ENCODE data around the gene AMZ1.
"Not testable (repeated sequence)": the region's sequence is repeated elsewhere in the genome, so short reads cannot be mapped to it uniquely, and the experiment has no call there.

Gene AMZ1

DNA sequence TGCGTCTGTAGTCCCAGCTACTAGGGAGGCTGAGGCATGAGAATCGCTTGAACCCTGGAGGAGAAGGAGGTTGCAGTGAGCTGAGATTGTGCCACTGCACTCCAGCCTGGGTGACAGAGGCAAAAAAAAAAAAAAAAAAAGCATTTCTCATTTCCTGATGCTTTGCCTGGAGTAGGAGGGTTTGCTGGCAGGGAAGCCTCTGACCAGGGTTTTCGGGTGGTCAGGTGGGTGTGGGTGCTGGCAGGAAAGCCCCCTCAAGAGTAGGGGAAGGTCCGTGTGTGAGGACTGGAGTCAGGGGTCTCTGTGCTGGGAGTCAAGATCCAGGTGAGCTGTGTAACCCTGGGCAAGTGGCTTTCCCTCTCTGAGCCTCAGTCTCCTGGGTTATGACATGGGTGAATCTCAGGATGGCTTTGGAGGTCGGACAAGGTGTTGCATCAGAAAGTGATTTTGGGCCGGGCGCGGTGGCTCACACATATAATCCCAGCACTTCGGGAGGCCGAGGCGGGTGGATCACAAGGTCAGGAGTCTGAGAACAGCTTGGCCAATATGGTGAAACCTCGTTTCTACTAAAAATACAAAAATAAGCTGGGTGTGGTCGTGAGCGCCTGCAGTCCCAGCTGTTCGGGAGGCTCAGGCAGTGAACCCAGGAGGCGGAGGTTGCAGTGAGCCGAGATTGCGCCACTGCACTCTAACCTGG is 3.2 kb downstream of the AMZ1 start:
- DNase-seq (ENCODE audit: low read depth in 2 of 2) = no peak

DNA sequence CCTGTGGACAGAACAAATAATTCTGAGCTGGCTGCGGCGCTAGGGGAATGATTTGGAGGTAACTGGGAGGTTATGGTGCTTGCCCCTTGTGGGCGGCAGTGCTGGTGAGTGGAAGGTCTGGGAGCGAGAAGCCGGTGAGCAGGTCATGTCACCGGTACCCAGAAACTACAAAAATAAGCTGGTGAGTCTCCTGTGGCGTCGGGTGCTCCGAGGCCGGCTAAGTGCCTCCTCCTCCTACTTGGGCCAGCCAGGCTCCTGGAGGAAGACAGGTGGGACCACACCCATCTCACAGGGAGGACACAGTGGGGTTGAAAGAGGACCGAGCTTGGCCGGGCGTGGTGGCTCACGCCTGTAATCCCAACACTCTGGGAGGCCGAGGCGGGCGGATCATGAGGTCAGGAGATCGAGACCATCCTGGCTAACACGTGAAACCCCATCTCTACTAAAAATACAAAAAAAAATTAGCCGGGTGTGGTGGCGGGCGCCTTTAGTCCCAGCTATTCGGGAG is 4.0 kb downstream of the AMZ1 start:
- not testable (repeated sequence) for DNase-seq (ENCODE audit: low read depth in 2 of 2)

DNA sequence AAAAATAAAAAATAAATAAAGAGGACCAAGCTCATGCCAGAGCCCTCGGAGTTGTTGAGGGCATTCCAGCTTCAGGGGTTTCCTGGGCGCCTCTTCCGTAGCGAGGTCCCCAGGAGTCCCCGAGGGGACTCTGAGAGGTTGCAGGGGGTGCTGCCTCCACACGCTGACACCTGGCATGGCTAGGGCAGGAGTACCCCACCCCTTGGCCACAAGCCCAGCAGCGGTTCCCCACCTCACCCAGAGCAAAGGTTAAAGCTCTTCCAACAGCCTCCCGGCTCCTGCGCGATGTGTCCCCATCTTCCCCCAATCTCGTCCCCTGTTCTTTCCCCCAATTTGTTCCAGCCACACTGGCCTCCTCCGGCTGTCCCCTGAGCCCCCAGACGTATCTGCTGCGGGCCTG is 4.5 kb downstream of the AMZ1 start:
- no peak for DNase-seq (ENCODE audit: low read depth in 2 of 2)

DNA sequence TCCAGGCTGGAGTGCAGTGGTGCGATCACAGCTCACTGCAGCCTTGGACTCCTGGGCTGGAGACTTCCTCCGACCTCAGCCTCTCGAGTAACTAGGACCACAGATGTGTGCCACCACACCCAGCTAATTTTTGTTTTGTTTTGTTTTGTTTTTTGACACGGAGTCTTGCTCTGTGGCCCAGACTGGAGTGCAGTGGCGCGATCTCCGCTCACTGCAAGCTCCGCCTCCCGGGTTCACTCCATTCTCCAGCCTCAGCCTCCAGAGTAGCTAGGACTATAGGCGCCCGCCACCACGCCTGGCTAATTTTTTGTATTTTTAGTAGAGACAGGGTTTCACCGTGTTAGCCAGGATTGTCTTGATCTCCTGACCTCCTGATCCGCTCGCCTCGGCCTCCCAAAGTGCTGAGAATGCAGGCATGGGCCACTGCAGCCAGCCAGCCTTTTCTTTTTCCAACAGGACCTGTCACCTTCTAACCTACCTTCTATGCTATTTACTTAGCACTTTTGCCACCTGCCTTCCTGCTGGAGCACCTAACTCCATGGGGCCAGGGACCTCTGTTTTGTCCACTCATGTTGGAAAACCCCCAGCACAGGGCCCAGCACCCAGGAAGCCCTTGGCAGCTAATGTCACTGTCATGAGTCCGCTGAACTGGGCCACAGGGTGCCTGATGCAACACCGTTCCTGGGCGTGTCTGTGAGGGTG is 5.6 kb downstream of the AMZ1 start:
- DNase-seq (ENCODE audit: low read depth in 2 of 2) = not testable (repeated sequence)

DNA sequence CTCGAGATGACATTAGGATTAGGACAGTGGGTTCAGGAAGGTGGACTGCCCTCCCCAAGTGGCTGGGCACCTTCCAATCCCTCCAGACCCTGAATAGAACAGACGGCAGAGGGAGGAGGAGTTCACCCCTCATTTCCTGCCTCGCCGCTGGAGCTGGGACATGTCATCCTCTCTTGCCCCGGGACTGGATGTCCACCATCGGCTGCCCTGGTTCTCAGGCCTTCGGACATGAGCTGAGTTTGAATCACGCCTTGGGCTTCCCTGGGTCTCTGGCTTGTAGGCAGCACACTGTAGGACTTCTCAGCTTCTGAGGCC is 6.1 kb downstream of the AMZ1 start:
- DNase-seq (ENCODE audit: low read depth in 2 of 2) = not testable (repeated sequence)

DNA sequence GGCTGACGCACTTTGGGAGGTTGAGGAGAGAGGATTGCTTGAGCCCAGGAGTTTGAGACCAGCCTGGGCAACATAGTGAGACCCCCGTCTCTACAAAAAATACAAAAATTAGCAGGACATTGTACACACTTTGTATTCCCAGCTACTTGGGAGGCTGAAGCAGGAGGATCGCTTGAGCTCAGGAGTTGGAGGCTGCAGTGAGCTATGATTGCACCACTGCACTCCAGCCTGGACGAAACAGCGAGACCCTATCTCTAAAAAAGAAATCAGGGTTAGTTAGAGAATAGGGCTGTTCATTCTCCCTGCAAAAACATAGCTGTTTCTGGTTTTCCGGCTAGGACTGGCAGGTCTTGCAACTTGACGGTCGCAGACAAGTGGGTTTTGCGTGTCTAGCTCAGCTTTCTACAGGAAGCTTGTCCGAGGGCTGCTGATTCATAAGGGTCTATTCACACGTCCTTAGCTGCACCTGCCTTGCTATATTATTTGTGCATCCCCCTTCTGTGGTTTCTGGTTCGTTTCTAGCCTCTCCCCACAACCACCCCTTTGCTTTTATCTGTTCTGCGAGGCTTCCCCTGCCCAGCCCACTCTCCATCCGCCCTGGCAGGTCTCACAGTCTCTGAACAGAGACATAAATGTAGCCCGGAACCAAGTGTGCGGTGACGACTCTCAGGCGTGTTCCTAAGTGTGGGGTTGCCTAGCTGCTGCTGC is 10.7 kb downstream of the AMZ1 start:
- DNase-seq (ENCODE audit: low read depth in 2 of 2) = peak; percentile 46 to 64

DNA sequence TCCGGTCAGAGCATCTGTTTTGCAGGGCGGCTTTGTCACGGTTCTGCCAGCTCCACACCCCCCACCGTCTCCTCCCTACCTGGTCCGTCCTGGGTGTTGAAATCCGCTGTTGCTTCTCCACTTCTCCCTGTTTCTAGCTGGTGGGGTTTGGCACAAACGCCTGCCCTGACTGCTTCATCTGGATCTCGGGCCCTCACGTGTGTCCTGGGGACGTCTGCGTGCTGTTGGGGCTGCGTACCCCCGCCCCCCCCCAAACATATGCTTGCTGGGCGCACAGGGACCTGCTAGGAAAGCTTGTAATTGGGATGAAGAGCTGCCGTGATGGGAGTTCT is 11.3 kb downstream of the AMZ1 start:
- no peak for DNase-seq (ENCODE audit: low read depth in 2 of 2)

DNA sequence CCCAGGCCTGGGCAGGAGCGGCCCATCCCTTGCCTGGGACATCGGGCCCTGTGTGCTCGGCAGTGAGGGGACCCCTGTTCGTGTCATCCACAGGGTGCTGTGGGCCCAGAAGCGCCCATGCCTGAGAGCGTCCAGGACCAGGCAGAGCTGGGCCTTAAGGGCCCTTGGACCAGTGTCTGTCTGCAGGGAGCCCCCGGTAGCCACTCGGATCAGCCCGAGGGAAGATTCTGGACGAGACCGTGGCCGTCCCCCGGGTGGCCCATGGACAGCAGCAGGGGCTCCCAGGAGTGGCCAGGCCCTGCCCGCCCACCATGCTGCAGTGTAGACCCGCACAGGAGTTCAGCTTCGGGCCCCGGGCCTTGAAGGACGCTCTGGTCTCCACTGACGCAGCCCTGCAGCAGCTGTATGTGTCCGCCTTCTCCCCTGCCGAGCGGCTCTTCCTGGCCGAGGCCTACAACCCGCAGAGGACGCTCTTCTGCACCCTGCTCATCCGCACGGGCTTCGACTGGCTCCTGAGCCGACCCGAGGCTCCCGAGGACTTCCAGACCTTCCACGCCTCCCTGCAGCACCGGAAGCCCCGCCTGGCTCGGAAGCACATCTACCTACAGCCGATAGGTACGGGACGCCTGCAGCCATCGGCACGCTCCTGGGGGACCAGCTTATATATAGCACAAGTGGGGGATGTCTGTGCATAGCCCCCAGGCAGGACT is 12.3 kb downstream of the AMZ1 start:
- DNase-seq (ENCODE audit: low read depth in 2 of 2) = no peak

DNA sequence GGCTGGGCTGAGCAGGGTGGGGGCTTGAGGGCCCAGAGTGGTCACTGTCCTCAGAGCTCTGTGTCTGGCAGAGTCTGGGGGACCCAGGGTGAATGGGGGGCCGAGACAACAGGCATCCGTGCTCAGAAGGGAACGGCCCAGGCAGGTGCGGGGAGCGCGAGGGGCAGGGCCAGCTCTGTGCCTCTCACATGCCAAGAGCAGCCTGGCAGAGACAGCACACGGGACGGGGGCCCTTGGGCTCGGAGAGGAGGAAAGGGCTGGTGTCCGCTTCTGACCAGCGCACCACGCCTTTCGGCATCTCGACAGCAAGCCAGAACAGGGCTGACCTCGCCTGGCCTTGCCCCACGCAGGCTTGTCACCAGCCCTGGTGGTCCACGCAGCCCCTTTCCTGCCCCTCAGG is 13.4 kb downstream of the AMZ1 start:
- no peak for DNase-seq (ENCODE audit: low read depth in 2 of 2)

DNA sequence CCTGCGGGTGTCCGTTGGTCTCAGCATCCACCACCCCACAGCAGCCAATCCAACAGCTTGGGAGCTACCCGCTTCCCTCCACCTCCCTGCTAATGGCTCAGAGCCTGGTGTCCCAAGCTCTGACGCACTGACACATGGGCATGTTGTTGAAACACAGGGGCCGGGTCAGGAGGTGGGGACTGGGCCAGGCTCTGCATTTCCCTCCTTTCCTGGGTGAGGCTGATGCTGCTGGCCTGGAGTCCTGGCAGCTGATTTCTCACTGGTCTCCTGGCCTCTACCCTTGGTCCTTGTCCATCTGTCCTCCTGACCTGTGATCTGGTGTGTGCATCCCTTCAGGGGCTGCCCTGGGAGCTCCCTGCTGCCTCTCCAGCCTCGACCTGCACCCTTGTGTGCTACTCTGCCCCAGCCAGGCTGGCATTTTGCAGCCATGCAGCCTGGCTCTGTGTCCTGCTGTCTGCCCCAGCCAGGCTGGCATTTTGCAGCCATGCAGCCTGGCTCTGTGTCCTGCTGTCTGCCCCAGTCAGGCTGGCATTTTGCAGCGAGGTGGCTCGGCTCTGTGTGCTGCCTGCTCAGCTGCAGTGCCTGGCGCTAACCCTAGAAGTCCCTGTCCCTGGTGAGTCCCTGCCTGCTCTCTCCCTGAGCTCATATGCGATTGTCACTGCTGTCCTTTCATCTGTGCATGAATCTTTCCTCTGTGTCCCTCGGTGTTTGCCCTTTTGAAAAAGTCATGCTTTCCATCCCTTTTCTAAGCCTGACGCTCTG is 14.0 kb downstream of the AMZ1 start:
- DNase-seq (ENCODE audit: low read depth in 2 of 2) = no peak

DNA sequence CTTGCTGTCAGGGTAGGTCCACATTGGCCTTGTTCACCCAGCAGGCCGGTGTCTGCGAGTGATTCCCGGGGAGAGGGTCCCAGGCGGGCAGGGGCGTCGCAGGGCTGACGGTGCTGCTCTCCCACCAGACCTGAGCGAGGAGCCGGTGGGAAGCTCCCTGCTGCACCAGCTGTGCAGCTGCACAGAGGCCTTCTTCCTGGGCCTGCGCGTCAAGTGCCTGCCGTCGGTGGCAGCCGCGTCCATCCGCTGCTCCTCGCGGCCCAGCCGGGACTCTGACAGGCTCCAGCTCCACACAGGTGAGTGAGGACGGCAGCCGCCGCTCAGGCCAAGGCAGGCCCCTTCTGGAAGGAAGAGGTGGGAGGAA is 14.6 kb downstream of the AMZ1 start:
- no peak for DNase-seq (ENCODE audit: low read depth in 2 of 2)

DNA sequence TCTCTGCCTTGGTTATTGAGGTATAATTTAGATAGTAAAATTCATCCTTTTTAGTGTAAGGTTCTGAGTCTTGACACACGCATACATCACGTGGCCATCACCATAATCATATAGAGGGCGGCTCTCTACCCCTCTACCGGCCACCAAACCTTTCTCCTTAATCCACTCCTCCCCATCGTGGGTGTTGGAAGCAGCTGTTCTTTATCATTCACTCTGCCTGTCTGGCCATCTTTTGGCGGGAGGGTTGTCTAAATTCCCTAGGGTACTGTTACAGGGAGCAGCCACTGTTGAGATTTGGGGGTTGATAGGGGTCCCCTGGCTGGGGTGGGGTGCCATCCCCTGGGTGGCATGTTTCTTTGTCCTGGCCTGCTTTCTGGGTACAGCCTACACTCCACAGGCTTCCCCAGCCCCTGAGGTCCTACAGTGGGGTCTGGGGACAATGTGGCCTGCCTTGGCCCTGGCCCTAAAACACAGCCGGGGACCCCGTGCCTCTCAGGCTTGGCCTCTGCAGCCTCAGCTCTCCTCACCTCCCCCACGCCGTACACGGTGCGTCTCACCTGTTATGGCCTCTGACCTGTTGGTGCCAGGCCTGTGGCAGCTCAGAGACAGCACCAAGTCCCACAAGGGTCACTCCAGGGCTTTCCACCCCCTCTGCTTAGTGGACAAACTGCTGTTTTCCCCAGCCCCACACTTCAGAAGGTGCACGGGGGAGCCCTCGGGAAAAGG is 17.5 kb downstream of the AMZ1 start:
- DNase-seq (ENCODE audit: low read depth in 2 of 2) = no peak

DNA sequence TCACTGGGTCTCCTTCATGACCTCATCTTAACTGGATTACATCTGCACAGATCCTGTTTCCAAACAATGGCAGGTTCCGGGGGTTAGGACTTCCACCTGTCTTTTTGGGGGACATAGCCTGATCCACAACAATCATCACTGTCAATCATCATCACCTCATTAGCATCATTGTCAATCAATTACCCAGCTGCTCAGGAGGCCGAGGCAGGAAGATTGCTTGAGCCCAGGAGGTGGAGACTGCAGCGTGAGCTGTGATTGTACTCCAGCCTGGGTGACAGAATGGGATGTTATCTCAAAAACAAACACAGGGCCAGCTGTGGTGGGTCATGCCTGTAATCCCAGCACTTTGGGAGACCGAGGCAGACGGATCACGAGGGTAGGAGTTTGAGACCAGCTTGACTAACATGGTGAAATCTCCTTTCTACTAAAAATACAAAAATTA is 18.7 kb downstream of the AMZ1 start:
- no peak for DNase-seq (ENCODE audit: low read depth in 2 of 2)

DNA sequence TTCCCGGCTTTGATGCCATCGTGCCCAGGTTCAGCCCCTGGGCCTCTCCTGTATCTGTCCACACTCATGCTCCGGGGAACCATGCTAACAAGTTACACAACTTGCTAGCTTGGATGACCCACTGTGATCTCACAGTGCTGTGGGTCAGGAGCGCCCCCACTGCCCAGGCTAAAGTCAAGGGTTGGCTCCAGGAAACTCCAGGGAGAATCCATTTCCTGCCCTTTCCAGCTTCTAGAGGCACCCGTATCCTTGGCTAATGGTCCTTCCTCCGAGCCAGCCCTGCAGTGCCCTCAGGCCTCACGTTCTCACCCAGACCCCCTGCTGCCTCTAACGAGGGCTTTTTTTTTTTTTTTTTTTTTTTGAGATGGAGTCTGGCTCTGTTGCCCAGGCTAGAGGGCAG is 19.5 kb downstream of the AMZ1 start:
- DNase-seq (ENCODE audit: low read depth in 2 of 2) = no peak

DNA sequence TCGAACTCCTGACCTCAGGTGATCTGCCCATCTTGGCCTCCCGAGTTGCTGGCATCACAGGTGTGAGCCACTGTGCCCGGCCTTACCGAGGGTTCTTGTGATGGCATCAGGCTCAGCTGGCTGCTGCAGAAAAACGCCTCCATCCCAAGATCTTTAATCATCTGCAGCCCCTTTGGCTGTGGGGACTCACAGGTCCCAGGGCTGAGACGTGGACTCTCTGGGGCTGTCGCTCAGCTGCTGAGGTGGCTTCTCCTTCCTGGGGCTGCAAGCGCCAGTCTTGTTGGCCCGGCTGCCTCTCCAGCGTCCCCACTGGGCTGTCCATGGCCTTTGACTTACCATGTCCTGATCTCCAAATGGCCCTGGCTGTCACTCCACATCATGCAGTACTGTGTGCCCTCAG is 20.0 kb downstream of the AMZ1 start:
- no peak for DNase-seq (ENCODE audit: low read depth in 2 of 2)

DNA sequence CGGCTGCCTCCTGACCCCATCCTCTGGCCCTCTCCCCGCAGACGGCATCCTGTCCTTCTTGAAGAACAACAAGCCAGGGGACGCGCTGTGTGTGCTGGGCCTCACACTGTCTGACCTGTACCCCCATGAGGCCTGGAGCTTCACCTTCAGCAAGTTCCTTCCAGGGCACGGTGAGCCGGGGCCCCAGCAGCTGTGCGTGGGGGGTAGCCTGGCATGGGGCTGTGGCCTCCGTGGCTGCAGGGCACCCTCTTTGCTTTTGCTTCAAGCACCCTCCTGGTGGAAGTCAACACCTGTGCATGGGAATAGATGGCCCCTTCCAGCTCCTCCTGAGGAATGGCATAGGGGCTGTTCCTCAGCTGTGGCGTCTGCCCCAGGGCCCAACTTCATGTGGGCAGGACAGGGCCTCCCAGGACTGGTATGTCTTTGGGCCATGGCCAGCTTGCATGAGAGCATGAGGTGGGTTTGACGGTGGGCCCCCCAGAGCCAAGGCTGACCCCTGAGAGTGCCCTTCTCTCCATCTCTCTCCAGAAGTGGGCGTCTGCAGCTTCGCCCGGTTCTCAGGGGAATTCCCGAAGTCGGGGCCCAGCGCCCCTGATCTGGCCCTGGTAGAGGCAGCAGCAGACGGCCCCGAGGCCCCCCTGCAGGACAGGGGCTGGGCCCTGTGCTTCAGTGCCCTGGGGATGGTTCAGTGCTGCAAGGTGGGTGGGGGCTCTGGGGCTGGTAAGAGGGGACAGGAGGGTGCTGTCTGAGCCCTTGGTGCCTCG is 20.7 kb downstream of the AMZ1 start:
- no peak for DNase-seq (ENCODE audit: low read depth in 2 of 2)

DNA sequence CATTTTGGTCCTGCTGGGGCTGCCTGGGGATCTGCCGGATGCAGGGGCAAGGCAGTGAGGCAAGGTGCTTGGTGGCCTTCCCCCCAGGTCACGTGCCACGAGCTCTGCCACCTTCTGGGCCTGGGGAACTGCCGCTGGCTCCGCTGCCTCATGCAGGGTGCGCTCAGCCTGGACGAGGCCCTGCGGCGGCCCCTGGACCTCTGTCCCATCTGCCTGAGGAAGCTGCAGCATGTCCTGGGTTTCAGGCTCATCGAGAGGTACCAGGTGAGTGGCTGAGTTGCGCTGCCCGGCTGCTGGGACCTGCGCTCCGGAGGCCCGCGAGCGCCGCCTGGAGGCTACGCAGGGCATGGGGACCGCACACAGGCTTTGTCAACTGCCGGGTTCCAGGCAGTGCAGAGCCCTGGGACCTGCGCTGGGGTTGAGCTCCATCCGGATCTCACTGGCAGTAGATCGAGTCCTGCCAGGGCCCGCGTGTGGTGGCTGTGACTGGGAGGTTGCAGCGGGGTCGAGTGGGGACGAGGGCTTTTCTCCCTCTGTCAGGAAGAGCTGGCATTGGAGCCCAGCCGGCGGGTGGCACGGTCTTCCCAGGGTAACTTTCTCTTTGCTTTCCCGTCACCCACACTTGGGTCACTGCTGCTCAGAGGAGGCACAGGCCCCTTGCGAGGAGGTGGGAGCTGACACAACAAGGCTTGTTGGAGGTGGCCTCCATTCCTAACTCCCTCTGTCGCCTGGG is 21.7 kb downstream of the AMZ1 start:
- DNase-seq (ENCODE audit: low read depth in 2 of 2) = peak; percentile 24 to 63

DNA sequence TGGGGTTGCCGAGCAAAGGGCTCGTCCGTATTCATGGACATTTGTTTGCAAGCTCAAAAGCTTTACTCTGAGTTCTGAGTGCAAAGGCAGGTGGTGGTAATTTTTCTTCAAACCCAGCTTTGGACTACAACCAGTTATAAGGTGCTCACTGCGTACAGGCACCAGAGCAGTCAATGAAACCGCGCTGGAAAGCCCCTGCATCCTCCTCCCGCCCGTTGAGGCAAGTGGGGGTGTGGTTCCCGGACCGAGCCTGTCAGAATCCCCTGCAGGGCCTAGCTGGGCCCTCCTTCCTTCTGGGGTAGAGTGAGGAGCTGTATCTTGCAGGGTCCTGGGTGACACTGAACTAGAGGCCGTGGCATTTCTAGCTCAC is 22.3 kb downstream of the AMZ1 start:
- DNase-seq (ENCODE audit: low read depth in 2 of 2) = peak; percentile 44 to 46

DNA sequence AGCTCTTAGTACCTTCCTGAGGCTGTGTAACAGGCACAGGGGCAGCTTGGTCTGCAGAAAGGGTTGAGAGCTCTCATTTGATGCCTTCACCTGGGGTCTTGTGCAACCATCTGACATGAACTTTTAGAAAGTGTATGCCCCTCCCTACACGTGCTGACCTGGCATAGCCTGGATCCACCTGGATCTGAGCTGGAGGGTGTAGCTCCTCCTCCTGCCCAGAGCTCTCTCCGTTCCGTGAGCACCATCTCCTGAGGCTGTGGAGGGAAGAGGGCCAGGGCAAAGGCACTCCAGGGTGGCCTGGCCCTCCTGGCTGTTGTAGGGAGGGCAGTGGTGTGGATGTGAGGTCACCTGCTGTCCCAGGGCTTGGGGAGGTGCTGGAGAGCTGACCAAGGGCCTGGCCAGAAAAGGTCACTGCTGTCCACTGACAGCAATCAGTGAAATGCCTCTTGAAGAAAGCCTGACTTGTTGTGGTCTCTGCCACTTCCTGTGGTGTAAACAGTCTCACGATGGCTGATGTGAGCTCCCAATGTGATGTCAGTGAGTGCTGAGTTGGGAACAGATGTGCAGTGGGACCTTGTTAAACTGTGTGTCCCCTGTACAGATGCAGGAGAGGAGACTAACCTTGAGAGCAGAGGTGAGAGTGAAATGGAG is 23.0 kb downstream of the AMZ1 start:
- peak; percentile 15 to 16 for DNase-seq (ENCODE audit: low read depth in 2 of 2)

Data from stimulated activated CD8-positive, alpha-beta memory T cell treated with anti-CD3 and anti-CD28 coated beads, Interleukin-7, amount 100 ng/mL, for 4 hours (primary cell).